Measurements from ENCODE around the gene EMID1. TPM values are rescaled to one million over a fixed set of nuclear protein-coding genes. Genes with fewer than 3 reads are reported as not detected.

EMID1 gene
- total and polyA plus RNA-seq, 3 donors from 2014 or later, result 6.2 to 7.5 (median 7.0) TPM

GRCh38 chr22:29195964-29196666 is 9.6 kb upstream of the EMID1 start:
- DNase-seq, result no peak
- Histone ChIP-seq H3K36me3 (ENCODE audit: low read depth, missing control alignments) (no peaks in the 10 kb centered on the region), H3K27me3 (no peaks in the 10 kb centered on the region), H3K9me3 (no peaks in the 10 kb centered on the region), H3K4me1 (no peaks in the 10 kb centered on the region), H3K4me3 (no peak overlapping the region), H3K27ac (no peak overlapping the region)
- intact Hi-C loops (cut with DNase I; ENCODE audit: low total_unique reads), result no loop called here
- WGBS, 2 donors, result 57 to 69% methylated on average over 9 of the region's 10 CpGs
- TF ChIP-seq CTCF (IDR thresholded peaks at IDR 0.05), result no peak
- no peak for TF ChIP-seq POLR2A (IDR thresholded peaks at IDR 0.05)

- H3K36me3 ChIP-seq (ENCODE audit: low read depth, missing control alignments), result no peaks in the 10 kb centered on the region
- H3K27ac ChIP-seq, result no peak overlapping the region
- intact Hi-C loops (cut with DNase I; ENCODE audit: low total_unique reads), result no loop called here
- H3K4me1 ChIP-seq, result no peaks in the 10 kb centered on the region
- TF ChIP-seq CTCF (IDR thresholded peaks at IDR 0.05), result no peak
- TF ChIP-seq POLR2A (IDR thresholded peaks at IDR 0.05), result no peak
- no peaks in the 10 kb centered on the region for H3K27me3 ChIP-seq
- no peak for DNase-seq
- H3K9me3 ChIP-seq, result no peaks in the 10 kb centered on the region
- 91 to 95% methylated on average over 3 of the region's 3 CpGs for WGBS, 2 donors
- no peak overlapping the region for H3K4me3 ChIP-seq
Observed at GRCh38 chr22:29197096-29197495, 8.6 kb upstream of the EMID1 start.

GRCh38 chr22:29198240-29198639 is 7.5 kb upstream of the EMID1 start:
- no peak overlapping the region for H3K27ac ChIP-seq
- 91 to 95% methylated on average over 5 of the region's 5 CpGs for WGBS, 2 donors
- intact Hi-C loops (cut with DNase I; ENCODE audit: low total_unique reads), result no loop called here
- H3K4me3 ChIP-seq, result no peak overlapping the region
- no peak for TF ChIP-seq CTCF (IDR thresholded peaks at IDR 0.05)
- no peaks in the 10 kb centered on the region for H3K36me3 ChIP-seq (ENCODE audit: low read depth, missing control alignments)
- no peaks in the 10 kb centered on the region for H3K4me1 ChIP-seq
- DNase-seq, result no peak
- no peaks in the 10 kb centered on the region for H3K9me3 ChIP-seq
- no peaks in the 10 kb centered on the region for H3K27me3 ChIP-seq

GRCh38 chr22:29199702-29200400 is 5.8 kb upstream of the EMID1 start:
- H3K36me3 ChIP-seq (ENCODE audit: low read depth, missing control alignments), result no peaks in the 10 kb centered on the region
- TF ChIP-seq POLR2A (IDR thresholded peaks at IDR 0.05), result no peak
- intact Hi-C loops (cut with DNase I; ENCODE audit: low total_unique reads), result no loop called here
- H3K4me3 ChIP-seq, result no peak overlapping the region
- H3K4me1 ChIP-seq, result no peaks in the 10 kb centered on the region
- WGBS, 2 donors, result 80 to 82% methylated on average over 8 of the region's 8 CpGs
- DNase-seq, result no peak
- H3K9me3 ChIP-seq, result no peaks in the 10 kb centered on the region
- no peak overlapping the region for H3K27ac ChIP-seq
- H3K27me3 ChIP-seq, result no peaks in the 10 kb centered on the region

- Histone ChIP-seq H3K9me3 (no peaks in the 10 kb centered on the region), H3K27me3 (no peaks in the 10 kb centered on the region), H3K4me3 (no peak overlapping the region), H3K36me3 (ENCODE audit: low read depth, missing control alignments) (no peaks in the 10 kb centered on the region), H3K27ac (no peak overlapping the region), H3K4me1 (no peaks in the 10 kb centered on the region)
- TF ChIP-seq POLR2A (IDR thresholded peaks at IDR 0.05), result no peak
- no peak for TF ChIP-seq CTCF (IDR thresholded peaks at IDR 0.05)
- 89 to 92% methylated on average over 5 to 7 of the region's 7 CpGs for WGBS, 2 donors
- no peak for DNase-seq
- intact Hi-C loops (cut with DNase I; ENCODE audit: low total_unique reads), result no loop called here
Observed at GRCh38 chr22:29200901-29201300, 4.8 kb upstream of the EMID1 start.

Measured in testis (tissue), 3 donors.